SIG-M5 treated with dmso at 0.1 percent for 504 hours (cell line): ENCODE data around the gene SOX13.
A peak's percentile ranks its signal among the peaks of the same experiment; 100 is the strongest.

ENCODE experiments used
- DNase-seq: peaks from one replicate; lab custom pipeline; 2025; ENCODE audit not compliant: unreplicated experiment; lab: John Stamatoyannopoulos, UW

SOX13 gene

DNA sequence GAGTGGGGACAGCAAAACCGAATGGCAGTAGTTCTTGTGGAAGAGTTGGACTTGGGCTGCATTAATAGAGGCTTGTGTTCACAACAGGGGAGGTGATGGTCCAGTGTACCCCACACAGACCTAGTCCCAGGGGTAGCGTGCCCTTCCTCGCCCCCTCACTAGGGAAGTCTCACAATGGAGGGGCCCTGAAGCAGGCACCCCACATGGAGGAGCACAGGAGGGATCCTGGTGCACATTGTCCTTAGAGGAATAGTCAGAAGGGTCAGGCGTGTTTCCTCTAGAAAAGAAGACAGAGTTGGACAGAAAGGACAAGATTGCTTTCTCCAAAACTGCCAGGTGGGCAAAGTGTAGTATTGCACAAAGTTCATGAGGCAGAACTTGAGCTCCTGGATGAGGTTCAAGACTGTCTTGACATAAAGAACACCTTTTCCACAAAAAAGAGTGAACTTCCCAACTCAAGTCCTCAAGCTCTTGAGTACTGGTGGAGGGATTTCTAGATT lies 55.6 kb downstream of the SOX13 start:
- DNase-seq = no peak

- DNase-seq = peak; percentile 57
These were observed 56.3 kb downstream of the SOX13 start for GRCh38 chr1:204128964-204129896.

GRCh38 chr1:204130178-204130577 lies 57.3 kb downstream of the SOX13 start:
- DNase-seq = no peak

DNA sequence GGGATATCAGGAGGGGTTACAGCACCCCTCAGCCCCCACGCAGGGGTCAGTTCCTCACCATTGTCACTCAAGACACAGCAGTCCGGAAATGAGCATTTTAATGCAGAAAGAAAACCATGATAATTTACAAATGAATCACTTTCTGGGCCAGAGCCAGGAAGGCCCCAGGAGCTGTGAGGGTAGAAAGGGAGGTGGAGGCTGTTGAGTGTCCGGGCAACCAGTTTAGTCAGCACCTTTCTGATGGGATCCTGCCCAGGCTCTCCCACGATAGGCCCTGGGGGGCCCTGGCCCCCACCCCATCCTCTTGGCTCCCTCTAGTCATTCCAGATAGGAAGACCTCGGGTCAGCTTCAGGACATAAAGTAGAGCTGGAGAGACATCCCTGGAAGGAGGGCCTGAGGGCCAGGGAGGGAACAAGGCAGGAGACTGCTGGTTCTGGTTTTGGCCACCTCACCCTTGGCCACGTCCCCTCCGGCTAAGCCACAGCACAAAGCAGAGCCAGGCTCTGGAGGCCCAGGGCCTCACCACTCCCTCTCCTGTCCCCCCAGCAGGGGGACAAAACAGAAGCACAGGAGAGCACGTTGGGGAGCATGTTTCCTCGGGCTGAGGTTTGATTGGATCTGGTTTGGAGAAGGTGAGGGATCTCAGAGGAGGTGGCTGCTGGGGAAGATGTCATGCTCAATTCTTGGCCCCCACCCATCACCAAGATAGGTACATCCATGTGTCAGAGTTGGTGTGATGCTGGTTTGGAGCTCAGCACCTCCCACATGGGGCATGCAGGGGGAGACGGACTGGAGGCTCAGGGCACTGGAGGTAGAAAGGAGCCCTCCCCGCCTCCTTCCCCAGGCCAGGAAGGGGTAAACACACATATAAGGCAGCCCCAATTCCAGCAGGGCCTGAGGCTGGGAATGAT lies 58.3 kb downstream of the SOX13 start:
- no peak for DNase-seq

GRCh38 chr1:204131978-204132377 lies 59.1 kb downstream of the SOX13 start:
- DNase-seq = no peak

GRCh38 chr1:204132718-204133117 lies 59.8 kb downstream of the SOX13 start:
- DNase-seq = no peak

- no peak for DNase-seq
These were observed 61.2 kb downstream of the SOX13 start for GRCh38 chr1:204134103-204134502.

GRCh38 chr1:204136814-204137213 lies 63.9 kb downstream of the SOX13 start:
- DNase-seq = no peak

- DNase-seq = no peak
These were observed 66.2 kb downstream of the SOX13 start for GRCh38 chr1:204139088-204139487.

GRCh38 chr1:204139952-204140351 lies 67.0 kb downstream of the SOX13 start:
- no peak for DNase-seq

- no peak for DNase-seq
These were observed 68.2 kb downstream of the SOX13 start for GRCh38 chr1:204141131-204141530.

- no peak for DNase-seq
These were observed 69.4 kb downstream of the SOX13 start for GRCh38 chr1:204142032-204142974.

GRCh38 chr1:204143276-204144041 lies 70.5 kb downstream of the SOX13 start:
- no peak for DNase-seq

- DNase-seq = no peak
These were observed 72.2 kb downstream of the SOX13 start for GRCh38 chr1:204145033-204145504.

- no peak for DNase-seq
These were observed 73.4 kb downstream of the SOX13 start for GRCh38 chr1:204146309-204146708.

DNA sequence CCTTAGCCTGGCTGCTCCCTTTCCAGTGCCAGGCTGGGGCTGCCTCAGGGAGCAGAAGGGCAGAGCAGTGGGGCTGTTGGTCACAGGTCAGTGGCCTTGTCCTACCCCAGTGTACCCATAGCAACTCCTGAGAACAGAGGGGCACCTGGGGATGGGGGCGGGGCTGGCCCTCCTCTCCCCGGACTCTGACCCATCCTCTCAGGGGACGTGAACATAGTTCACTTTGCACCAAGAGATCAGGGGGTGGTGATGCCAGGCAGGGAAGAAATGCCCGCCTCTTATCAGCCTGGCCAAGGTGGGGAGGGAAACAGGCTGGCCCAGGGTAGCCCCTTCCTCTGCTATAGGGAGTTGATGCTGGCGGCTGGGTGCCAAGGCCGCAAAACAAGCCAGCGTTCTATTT lies 74.0 kb downstream of the SOX13 start:
- no peak for DNase-seq

DNA sequence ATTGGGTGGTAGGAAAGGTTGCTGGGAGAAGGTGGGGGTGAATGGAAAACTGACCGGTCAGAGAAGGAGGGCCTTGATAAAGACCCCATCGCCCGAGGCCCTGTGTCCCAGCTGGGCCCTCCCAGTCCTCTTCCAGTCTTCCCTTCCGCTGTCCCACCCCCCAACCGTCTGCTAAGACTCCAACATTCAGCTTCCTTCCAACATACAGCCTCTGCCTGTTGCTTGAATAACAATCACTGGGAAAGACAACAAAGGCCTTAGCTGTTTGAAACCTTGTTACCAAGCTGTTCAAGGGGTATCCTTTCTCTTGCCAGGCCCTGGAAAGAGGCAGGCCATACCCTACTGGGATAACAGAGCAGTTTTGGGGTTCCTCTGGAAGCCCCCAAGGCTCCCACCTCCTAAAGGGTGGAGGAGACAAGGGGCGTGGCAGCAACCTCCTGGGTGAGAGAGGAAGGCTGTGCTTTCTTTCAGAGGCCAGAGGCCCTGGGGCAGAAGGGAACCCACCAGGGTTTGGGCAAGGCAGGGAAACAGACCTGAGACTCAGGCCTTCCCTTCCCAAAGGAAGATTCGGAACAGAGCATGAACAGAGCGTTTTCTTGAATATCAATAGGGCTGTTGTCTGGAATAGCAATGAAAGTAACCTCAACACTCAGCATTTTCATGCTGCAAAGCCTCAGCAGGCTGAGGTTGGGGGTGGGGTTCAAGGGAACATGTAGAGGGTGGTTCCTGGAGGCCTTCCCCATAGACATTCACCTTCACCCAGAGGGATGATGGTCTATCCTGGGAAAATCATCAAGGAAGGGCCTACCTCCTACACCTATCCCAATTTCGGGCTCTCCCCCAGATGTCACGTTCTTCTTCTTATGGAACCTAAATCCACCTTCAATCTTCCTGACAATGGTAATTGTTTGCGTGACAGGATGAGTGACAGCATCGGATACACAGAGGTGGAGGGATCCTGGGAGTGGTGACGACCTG lies 74.8 kb downstream of the SOX13 start:
- DNase-seq = no peak

- no peak for DNase-seq
These were observed 76.2 kb downstream of the SOX13 start for GRCh38 chr1:204149107-204149506.
